Karpas-422 (cell line): Measurements from ENCODE around the gene ANO4. TPM values are rescaled to one million over a fixed set of nuclear protein-coding genes. Genes with fewer than 3 reads are reported as not detected.

ENCODE experiments used
- DNase-seq: peaks from one replicate; pipeline ENCODE4 v3.0.0-alpha.2; 2015
- H2AFZ ChIP-seq: fragments of 200-600 bp; sonication (generic); 2 replicates; pipeline ENCODE4 v1.6.1; 2014; ENCODE audit warnings: antibody characterized with exemption, low read length, mixed read lengths
- H3K27ac ChIP-seq: fragments of 200-600 bp; sonication (generic); 2 replicates; pipeline ENCODE4 v1.5.1; 2014; ENCODE audit warnings: mild to moderate bottlenecking, low read length, moderate library complexity
- H3K27me3 ChIP-seq: fragments of 200-600 bp; sonication (generic); 2 replicates; pipeline ENCODE4 v1.6.1; 2014; ENCODE audit warnings: low read length, mixed read lengths
- H3K36me3 ChIP-seq: fragments of 200-600 bp; sonication (generic); 2 replicates; pipeline ENCODE4 v1.6.1; 2014; ENCODE audit warnings: low read length, mixed read lengths; ENCODE audit not compliant: insufficient read depth
- H3K4me1 ChIP-seq: fragments of 200-600 bp; sonication (generic); 2 replicates; pipeline ENCODE4 v1.6.1; 2014; ENCODE audit warnings: mild to moderate bottlenecking, low read length, mixed read lengths
- H3K4me2 ChIP-seq: fragments of 200-600 bp; sonication (generic); 2 replicates; pipeline ENCODE4 v1.6.1; 2014; ENCODE audit warnings: low read length, low read depth, mild to moderate bottlenecking; ENCODE audit not compliant: poor library complexity, severe bottlenecking
- H3K4me3 ChIP-seq: fragments of 200-600 bp; sonication (generic); 2 replicates; pipeline ENCODE4 v1.5.1; 2014; ENCODE audit warnings: mild to moderate bottlenecking, antibody characterized with exemption, low read length, mixed read lengths
- H3K79me2 ChIP-seq: fragments of 200-600 bp; sonication (generic); 2 replicates; pipeline ENCODE4 v1.6.1; 2014; ENCODE audit warnings: mild to moderate bottlenecking, low read length, mixed read lengths
- H3K9ac ChIP-seq: fragments of 200-600 bp; sonication (generic); 2 replicates; pipeline ENCODE4 v1.6.0; 2014; ENCODE audit warnings: low read length
- H3K9me2 ChIP-seq: fragments of 200-600 bp; sonication (generic), shearing (Covaris generic); replicated peaks from 2 replicates; pipeline ENCODE4 v1.6.0; 2014; ENCODE audit warnings: mild to moderate bottlenecking, low read length, moderate library complexity; ENCODE audit not compliant: insufficient read depth
- H3K9me3 ChIP-seq: fragments of 300-700, 200-600 bp; sonication (generic); 2 replicates; pipeline ENCODE4 v1.6.1; 2014; ENCODE audit warnings: low read length, mixed read lengths
- H4K20me1 ChIP-seq: fragments of 200-600 bp; sonication (generic); 2 replicates; pipeline ENCODE4 v1.6.1; 2014; ENCODE audit warnings: mild to moderate bottlenecking, antibody characterized with exemption, low read length, low read depth; ENCODE audit not compliant: insufficient read depth
- total RNA-seq: library from RNA; depleted of rRNA; stranded (reverse); fragments of >200 nt; shearing (Covaris generic); gene quantifications from 2 replicates; pipeline ENCODE4 v1.2.3, GENCODE V29; 2014; ENCODE audit warnings: low replicate concordance

The ANO4 gene
- total RNA-seq, 1 experiment from 2014 or later = not detected

- no peaks in the 10 kb centered on the region for H3K27me3 ChIP-seq
- H3K4me3 ChIP-seq = no peak overlapping the region
- H3K4me1 ChIP-seq = no peaks in the 10 kb centered on the region
- no peaks in the 10 kb centered on the region for H4K20me1 ChIP-seq
- H3K27ac ChIP-seq = no peak overlapping the region
- H3K79me2 ChIP-seq = no peaks in the 10 kb centered on the region
- H3K36me3 ChIP-seq = no peaks in the 10 kb centered on the region
- no peak overlapping the region for H3K4me2 ChIP-seq
- H2AFZ ChIP-seq = no peak overlapping the region
- DNase-seq = no peak
- no peak overlapping the region for H3K9ac ChIP-seq
- no peaks in the 10 kb centered on the region for H3K9me2 ChIP-seq
- no peaks in the 10 kb centered on the region for H3K9me3 ChIP-seq
Observed at GRCh38 chr12:101042211-101042610, 247.6 kb downstream of the ANO4 start.

- no peak overlapping the region for H3K4me3 ChIP-seq
- H3K4me1 ChIP-seq = no peaks in the 10 kb centered on the region
- H3K4me2 ChIP-seq = no peak overlapping the region
- no peaks in the 10 kb centered on the region for H3K79me2 ChIP-seq
- H3K27ac ChIP-seq = no peak overlapping the region
- no peaks in the 10 kb centered on the region for H3K9me2 ChIP-seq
- no peak overlapping the region for H3K9ac ChIP-seq
- H2AFZ ChIP-seq = no peak overlapping the region
- no peaks in the 10 kb centered on the region for H3K36me3 ChIP-seq
- DNase-seq = no peak
- no peaks in the 10 kb centered on the region for H3K9me3 ChIP-seq
- H3K27me3 ChIP-seq = no peaks in the 10 kb centered on the region
- H4K20me1 ChIP-seq = no peaks in the 10 kb centered on the region
Observed at GRCh38 chr12:101044512-101045059, 250.0 kb downstream of the ANO4 start.

DNA sequence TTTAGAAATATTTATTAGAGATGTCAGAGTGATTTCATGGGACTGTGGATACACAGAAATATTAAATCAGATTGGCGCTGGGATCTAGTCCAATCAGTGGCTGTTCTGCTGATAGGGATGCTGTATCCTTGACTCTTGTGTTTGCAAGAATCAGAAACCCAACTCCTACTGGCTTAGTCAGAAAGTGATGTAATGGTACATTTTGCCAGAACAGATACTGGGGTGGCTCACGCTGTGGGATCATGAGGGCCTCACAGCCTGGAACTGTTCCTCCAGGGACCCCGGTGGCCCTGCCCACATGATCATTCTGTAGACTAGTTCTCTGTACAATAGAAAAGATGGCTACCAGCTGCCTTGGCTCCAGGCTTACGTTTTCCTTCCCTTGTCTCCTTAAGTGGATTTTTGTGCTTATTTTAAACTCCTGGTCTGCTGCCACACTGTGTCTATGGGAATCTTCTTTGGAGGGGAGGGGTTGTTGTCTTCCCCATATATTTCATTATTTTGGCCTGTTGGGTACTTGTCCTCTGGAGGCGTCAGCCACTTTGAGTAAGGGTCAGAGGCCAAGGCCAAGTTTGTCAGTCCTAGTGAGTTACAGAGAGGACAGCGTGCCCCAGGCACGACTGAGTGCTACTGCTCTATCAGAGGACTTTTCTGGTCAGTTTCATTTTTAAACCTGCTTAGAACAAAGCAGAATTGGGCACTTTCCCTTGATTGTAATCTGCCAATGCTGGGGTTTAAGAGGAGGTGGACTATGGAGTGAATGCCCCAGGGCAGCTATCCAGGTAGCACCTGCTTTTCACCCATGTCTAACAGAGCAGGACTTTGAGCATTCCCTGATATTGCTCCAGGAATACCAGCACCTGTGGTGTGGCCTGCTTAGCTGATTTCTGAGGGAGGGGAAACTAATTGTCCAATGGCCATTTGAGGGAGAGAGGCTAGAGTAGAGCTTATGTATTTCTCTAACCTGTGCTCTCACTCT lies 251.2 kb downstream of the ANO4 start:
- H3K4me1 ChIP-seq = no peaks in the 10 kb centered on the region
- H3K27ac ChIP-seq = no peak overlapping the region
- no peaks in the 10 kb centered on the region for H3K79me2 ChIP-seq
- H3K4me2 ChIP-seq = no peak overlapping the region
- H3K9me2 ChIP-seq = no peaks in the 10 kb centered on the region
- H3K9ac ChIP-seq = no peak overlapping the region
- H3K4me3 ChIP-seq = no peak overlapping the region
- no peak for DNase-seq
- H4K20me1 ChIP-seq = no peaks in the 10 kb centered on the region
- no peaks in the 10 kb centered on the region for H3K9me3 ChIP-seq
- no peaks in the 10 kb centered on the region for H3K36me3 ChIP-seq
- no peaks in the 10 kb centered on the region for H3K27me3 ChIP-seq
- no peak overlapping the region for H2AFZ ChIP-seq

DNA sequence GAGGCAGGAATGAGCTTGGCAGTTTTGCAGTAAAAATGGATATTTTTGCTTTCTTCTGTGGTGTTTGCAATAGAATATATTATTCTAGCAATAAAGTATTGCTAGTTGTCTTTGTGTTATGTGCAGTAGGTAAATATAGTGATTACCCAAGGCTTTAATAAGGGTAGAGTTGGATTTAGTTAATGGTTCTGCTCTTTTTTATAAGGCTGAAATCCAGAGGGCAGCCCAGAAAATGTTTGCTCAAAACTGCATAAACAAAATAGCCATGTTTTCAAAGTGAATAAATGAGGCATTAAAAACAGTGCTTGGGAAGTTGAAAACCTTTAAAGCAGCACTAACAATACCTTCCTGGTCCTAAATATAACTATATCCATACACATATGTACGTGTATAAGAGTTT lies 253.1 kb downstream of the ANO4 start:
- Histone ChIP-seq H3K9me2 (no peaks in the 10 kb centered on the region), H2AFZ (no peak overlapping the region), H3K79me2 (no peaks in the 10 kb centered on the region), H3K9me3 (no peaks in the 10 kb centered on the region), H3K9ac (no peak overlapping the region), H3K27ac (no peak overlapping the region), H3K4me2 (no peak overlapping the region), H3K36me3 (no peaks in the 10 kb centered on the region), H4K20me1 (no peaks in the 10 kb centered on the region), H3K4me3 (no peak overlapping the region), H3K27me3 (no peaks in the 10 kb centered on the region), H3K4me1 (no peaks in the 10 kb centered on the region)
- no peak for DNase-seq

GRCh38 chr12:101050631-101051030 lies 256.1 kb downstream of the ANO4 start:
- Histone ChIP-seq H3K27me3 (no peaks in the 10 kb centered on the region), H3K4me3 (no peak overlapping the region), H3K79me2 (no peaks in the 10 kb centered on the region), H2AFZ (no peak overlapping the region), H3K9ac (no peak overlapping the region), H3K36me3 (no peaks in the 10 kb centered on the region), H4K20me1 (no peaks in the 10 kb centered on the region), H3K4me2 (no peak overlapping the region), H3K9me2 (no peaks in the 10 kb centered on the region), H3K9me3 (no peaks in the 10 kb centered on the region), H3K27ac (no peak overlapping the region), H3K4me1 (no peaks in the 10 kb centered on the region)
- DNase-seq = no peak

- Histone ChIP-seq H3K4me2 (no peak overlapping the region), H3K79me2 (no peaks in the 10 kb centered on the region)
Observed at GRCh38 chr12:101051151-101051550, 256.6 kb downstream of the ANO4 start.

DNA sequence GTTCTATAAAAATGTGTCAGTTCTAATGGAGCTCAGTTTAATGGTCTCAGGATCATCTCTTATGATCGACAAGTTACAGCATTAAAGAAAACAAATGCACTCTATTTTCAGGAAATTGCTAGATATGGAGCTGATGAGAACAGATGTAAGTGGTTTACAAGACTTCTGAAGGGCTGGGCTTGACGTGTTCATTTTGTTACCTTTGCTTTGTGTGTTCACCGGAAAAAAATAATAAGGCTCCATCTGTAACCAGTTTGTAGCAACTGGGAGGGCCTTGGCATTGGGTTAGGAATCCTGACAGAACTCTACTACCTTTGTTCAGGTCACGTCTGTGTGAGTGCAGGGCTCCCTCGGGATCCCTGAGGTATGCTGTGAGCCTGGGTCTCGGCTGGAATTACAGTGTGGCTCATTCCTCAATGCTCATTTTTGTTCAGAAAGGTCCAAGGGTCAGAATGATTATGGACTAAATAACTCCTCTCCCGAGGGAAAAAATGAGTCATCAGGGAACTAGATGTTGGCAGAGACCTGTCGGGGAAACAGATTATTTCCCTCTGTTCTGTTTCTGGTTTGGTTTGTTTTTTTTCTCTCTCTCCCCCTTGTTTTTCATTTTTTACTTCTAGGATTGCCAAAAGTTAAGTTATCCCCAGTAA lies 257.4 kb downstream of the ANO4 start:
- Histone ChIP-seq H3K27me3 (no peaks in the 10 kb centered on the region), H2AFZ (no peak overlapping the region), H3K9ac (no peak overlapping the region), H3K4me3 (no peak overlapping the region), H3K27ac (no peak overlapping the region), H3K9me3 (no peaks in the 10 kb centered on the region), H3K36me3 (no peaks in the 10 kb centered on the region), H3K9me2 (no peaks in the 10 kb centered on the region), H3K79me2 (no peaks in the 10 kb centered on the region), H4K20me1 (no peaks in the 10 kb centered on the region), H3K4me1 (no peaks in the 10 kb centered on the region), H3K4me2 (no peak overlapping the region)
- no peak for DNase-seq

More at GRCh38 chr12:101051151-101051550, 256.6 kb downstream of the ANO4 start:
- Histone ChIP-seq H3K9me3 (no peaks in the 10 kb centered on the region), H4K20me1 (no peaks in the 10 kb centered on the region), H3K4me3 (no peak overlapping the region), H3K36me3 (no peaks in the 10 kb centered on the region), H3K9ac (no peak overlapping the region), H2AFZ (no peak overlapping the region), H3K9me2 (no peaks in the 10 kb centered on the region), H3K27me3 (no peaks in the 10 kb centered on the region), H3K27ac (no peak overlapping the region), H3K4me1 (no peaks in the 10 kb centered on the region)
- DNase-seq = no peak

DNA sequence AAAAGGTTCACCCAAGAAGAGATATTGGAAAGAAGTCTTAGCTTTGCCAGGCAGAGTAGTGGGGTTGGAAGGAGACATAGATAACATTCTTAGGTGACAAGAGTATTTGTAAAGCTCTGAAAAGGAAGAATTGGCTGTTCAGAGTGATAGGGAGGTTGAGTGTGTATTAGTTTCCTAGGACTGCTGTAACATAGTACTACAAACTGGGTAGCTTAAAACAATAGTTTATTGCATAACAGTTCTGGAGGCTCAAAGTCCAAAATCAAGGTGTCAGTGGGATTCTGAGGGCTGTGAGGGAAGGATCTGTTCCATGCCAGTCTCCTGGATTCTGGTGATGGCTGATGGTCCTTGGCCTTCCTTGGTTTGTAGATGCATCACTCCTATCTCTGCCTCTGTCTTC lies 258.6 kb downstream of the ANO4 start:
- Histone ChIP-seq H3K27me3 (no peaks in the 10 kb centered on the region), H3K9me2 (no peaks in the 10 kb centered on the region), H3K9ac (no peak overlapping the region), H3K4me3 (no peak overlapping the region), H3K79me2 (no peaks in the 10 kb centered on the region), H3K4me1 (no peaks in the 10 kb centered on the region), H2AFZ (no peak overlapping the region), H3K9me3 (no peaks in the 10 kb centered on the region), H3K4me2 (no peak overlapping the region), H4K20me1 (no peaks in the 10 kb centered on the region), H3K36me3 (no peaks in the 10 kb centered on the region), H3K27ac (no peak overlapping the region)
- DNase-seq = no peak
